Activated CD8-positive, alpha-beta memory T cell treated with anti-CD3 and anti-CD28 coated beads for 24 hours (primary cell): ENCODE data around the gene ARHGAP19.

Experiments
- DNase-seq: peaks from one replicate; pipeline ENCODE4 v3.0.0-alpha.2; 2020

Gene ARHGAP19

DNA sequence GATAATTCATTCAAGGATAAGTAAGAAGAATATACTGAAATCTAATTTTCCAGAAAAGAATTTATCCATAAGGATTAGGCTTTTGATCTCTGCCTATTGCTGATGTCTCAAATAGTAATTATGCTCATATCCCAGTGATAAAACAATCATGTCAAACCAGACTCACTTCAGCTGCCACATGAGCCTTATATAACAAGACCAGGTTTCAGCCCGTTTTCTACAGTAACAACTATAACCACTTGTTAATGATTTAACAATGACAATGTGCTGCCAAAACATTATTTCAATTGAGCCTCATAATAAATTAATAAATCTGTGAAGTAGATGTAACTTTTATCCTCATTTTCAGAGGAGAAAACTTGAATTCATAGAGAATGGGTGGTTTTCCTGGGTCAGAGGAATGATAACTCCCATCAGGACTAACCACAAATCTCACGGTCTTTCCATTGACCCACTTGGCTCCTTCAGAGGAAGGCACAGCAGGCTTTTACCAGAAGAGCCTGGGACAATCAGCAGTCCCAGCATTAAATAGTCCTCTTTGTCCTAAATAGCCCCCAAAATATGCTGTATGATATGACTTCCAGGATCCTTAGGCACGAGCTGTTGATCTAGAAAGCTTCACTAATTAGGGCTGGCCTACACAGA lies 64.2 kb downstream of the ARHGAP19 start:
- DNase-seq, result no peak

DNA sequence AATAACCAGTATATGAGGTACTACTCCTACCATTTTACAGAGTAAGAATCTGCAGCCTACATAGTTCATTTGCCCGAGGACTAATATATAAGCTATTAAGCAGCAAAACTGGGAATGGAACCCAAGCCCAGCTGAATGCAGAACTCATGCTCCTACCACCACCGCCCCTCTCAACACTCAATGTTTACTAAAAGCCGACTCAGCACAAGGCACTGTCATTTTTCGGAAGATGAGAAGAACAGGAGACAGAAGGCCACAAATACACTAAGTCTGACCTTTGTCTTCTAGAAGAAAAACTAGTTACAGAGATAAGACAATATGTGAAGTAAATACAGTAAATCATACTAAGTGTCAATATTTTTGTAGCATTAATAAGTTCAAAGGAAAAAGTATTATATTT lies 66.0 kb downstream of the ARHGAP19 start:
- DNase-seq, result no peak

DNA sequence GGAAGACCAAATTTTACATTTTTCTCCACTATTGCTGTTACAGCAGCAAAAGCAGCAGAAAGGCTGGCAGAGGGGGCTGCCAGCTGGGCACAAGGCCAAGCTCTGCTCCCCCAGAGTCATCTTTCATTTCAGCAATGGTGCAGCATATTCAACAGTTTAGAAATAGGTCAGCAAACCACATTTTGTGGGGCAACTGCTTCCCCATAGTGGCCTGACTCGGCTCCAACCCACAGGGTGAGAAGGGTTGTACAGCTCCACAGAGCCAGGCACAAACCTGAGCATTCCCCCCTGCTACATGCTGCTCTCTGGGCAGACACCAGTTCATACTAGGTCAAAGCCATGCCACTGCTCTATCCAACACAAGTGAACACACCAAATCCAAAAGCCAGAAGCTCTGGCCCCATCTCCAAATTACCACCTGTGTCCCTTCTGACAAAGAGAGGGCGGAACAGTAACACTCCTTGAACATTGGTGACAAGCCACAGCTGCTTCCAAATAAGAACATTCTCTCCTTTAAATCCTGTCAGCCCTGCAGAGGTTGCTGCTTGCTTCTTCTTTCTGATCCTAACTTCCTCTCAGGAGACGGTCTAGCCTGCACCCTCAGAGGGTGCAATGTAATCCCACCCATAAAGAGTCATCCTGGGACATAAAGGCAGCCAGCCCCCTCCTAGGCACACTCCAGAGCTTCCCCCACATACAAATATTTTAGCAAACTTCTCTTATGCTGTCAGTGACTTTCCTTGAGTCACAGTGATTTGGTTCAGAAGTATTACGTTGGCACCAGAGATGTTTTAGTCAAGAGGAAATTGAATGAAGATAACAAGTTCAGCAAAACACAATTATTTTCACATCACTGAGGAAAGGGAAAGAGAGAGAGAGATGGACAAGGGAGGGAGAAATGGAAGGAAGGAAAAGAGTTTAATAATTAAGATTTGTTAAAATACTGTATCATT lies 67.7 kb downstream of the ARHGAP19 start:
- no peak for DNase-seq

DNA sequence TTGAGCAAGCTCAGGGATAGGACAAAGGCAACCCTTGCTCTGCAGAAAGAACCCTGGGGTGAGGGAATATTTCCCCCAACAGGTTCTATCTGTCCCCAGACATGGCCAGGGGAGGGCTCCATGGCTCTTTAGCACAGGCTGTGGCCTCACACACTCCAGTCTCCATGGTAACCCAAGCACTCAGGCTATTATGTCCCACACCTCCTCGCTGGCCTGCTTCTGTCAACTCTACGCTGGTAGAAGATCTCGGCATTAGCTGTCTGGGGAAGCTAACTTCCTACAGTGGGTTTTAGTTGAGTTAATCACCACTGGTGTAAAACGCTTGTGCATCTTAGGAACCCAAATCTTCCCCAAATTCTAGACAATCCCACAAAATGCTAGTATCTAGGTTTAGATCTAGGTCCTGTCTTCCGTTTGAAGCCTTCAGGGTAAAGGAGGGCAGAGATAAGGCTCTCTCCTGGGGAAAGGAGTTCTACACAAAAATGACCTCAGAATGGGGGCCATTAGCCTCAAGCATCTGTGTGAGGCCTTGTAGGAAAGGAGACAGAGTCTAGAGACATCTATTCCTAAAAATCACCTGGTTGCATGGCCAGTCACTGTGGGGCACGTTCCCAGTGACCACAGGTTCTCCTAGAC lies 70.0 kb downstream of the ARHGAP19 start:
- no peak for DNase-seq

- no peak for DNase-seq
Observed at GRCh38 chr10:97220355-97220754, 72.1 kb downstream of the ARHGAP19 start.

DNA sequence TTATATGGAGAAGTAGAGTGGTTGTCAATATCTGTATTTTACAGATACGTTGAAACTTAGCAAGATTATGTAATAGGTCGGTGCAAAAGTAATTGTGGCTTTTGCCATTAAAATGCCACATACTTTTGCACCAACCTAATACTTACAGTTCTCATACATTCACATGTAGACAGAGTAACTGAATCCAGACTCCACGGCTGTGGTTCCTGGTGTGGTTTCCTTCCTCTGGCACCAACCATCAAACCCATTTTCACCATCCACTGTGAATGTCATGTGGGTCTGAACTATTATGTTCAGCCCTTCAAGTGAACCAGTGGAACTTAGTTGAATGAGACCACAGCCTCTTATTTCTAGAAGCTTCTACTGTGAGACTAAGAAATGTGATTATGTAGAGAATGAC lies 75.1 kb downstream of the ARHGAP19 start:
- DNase-seq, result no peak

GRCh38 chr10:97215619-97216260 lies 76.7 kb downstream of the ARHGAP19 start:
- no peak for DNase-seq

- DNase-seq, result no peak
Observed at GRCh38 chr10:97213431-97213830, 79.0 kb downstream of the ARHGAP19 start.

DNA sequence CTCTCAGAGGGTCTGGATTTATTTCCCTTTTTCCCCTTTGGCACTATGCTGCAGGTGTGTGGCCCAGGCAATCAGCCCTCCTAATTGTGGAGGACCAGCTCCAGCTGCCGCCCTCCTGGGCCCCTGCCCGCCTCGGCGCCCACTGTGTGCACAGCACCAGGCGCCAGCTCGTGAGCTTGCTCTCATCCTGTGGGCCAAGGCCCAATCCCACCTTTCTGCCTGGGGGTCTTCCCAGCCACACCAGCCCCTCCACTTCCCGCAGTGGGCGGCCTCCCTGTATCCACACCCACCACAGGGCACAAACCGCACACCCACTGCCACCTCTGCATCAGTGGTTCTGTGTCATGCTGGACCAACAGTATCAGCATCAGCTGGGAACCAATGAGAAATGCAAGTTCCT lies 81.2 kb downstream of the ARHGAP19 start:
- DNase-seq, result no peak

GRCh38 chr10:97210543-97210960 lies 81.9 kb downstream of the ARHGAP19 start:
- peak; percentile 90 for DNase-seq

DNA sequence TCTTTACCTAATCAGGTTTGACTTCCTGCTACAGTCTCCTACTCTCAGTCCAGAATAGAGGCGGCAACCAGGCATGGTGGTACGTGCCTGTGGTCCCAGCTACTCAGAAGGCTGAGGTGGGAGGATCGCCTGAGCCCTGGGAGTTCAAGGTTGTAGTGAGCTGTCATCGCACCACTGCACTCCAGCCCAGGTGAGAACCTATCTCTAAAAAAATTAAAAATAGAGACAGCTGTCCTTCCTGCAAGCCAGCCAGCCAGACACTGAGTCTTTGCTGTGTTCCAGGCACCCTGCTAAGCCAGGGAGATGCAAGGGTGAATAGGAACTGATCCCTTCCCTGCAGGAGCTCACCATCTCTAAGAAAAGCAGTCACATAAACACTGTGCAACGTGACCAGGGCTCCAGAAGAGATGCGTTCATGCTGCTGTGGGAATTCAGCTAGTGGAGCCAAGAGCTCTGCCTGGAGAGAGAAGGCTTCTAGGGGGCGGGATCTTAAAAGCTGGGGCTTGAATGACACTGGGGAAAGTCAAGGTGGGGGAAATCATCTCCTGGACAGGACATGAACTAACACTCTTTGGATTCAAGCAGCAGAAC lies 84.6 kb downstream of the ARHGAP19 start:
- DNase-seq, result peak; percentile 19

DNA sequence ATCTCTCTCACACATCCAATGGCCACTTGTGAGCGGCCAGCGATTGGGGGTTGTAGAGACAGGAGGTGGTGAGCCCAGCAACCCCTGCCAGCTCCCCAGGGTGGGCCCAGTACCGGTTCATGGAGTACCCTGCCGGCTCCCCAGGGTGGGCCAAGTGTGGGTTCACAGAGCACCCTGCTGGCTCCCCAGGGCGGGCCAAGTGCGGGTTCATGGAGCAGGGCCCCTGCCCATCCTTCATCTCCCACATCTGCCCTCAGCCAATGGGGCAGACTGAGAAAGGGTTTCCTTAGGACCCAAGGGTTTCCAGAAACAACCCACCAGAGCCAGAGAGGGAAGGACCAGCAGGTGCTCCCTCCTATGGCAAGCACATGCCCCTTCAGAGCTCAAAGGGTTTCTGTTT lies 85.3 kb downstream of the ARHGAP19 start:
- DNase-seq, result peak; percentile 19

DNA sequence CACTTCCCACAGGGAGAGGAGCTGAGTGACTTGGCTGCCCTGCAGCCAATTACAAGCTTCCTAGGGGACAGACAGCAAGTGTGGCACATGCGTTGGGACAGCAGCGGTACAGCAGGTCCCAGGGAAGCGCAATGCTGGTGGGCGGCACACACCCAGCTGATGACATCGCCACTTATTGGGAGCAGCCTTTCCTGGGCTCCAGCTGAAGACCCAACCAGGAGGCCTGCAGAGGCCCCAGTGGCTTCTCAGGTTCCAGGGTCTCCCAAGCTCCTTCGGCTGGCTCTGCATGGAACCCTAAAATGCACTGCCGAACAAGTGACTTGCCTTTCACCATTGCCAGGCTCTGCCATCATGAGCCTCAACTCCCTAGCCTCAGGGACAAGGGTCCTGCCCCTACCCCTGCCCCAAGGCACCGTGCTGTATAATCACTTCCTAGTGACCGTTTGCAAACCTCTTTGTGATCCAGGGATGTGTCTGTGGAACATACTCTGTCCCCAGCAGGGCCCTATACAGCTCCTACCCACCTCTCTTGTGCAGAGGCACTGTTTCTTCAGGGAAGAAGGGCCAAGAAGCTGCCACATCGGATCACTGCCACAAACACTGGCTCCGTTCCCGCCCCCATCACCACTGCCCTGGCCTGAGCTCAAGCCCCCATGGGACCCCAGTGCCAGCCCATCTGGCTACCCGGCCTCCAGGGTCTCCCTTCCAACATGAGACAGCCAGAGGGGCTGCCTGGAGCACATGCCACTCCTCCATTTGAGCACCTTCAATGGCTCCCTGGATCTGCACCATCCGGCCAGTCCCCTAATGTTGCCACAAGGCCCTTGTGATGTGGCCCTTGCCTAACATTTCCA lies 87.4 kb downstream of the ARHGAP19 start:
- no peak for DNase-seq

DNA sequence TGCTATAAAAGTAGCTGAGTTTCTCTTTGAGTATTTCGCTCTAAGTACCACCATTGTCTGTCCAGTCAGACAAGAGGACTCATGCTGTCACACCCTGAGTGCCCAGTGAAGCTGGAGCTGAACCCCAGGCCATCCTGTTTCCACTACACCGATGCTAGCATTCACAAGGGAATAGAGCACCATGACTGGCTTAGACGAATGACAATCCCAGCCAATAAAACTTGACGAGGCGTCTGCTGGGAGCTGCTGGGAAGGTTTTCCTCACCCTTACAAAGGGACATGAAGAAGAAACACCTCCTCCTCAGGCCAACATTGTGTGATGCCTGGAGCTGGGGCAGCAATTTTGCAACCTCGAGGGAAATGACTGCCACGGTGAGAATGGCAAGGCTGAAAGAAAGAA lies 89.2 kb downstream of the ARHGAP19 start:
- DNase-seq, result no peak

DNA sequence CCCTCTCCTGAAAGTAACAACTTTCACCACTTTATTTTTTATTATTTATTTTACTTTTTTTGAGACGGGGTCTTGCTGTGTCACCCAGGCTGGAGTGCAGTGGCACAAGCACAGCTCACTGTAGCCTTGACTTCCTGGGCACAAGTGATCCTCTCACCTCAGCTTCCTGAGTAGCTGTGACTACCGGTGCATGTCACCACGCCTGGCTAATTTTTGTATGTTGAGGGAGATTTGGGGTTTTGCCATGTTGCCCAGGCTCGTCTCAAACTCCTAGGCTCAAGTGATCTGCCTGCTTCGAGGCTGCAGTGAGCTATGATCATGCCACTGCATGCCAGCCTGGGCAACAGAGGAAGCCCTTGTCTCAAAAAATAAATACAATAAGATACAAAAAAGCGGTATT lies 91.8 kb downstream of the ARHGAP19 start:
- no peak for DNase-seq

- DNase-seq, result no peak
Observed at GRCh38 chr10:97199152-97199551, 93.3 kb downstream of the ARHGAP19 start.

DNA sequence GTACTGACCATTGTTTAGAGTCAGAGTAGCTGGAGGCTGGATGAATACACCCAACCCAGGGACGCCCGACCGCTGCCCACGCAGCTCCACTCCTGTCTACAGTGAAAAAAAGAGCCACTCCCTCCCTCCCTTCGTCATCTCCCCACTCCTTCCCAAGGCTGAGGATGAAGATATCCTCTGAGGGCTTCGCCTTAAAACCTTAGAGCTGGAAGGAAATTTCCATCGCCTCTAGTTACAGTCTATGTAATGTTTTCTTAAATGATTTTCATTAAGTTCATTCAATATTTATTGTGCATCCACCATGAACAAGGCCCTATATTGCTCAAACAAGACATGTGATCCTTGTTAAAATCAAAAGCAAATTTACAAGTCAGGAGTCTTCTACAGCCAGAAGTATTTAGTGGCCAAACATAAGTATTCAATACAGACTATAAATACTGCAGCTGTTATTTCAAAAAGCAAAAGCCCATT lies 95.4 kb downstream of the ARHGAP19 start:
- no peak for DNase-seq

GRCh38 chr10:97196223-97197029 lies 96.0 kb downstream of the ARHGAP19 start:
- peak; percentile 82 for DNase-seq

- DNase-seq, result no peak
Observed at GRCh38 chr10:97195706-97196222, 96.7 kb downstream of the ARHGAP19 start.

GRCh38 chr10:97192952-97193435 lies 99.4 kb downstream of the ARHGAP19 start:
- no peak for DNase-seq
